Body of pancreas (tissue), 4 donors: ENCODE measurements around the gene CCN2.

ENCODE experiments used
- CTCF ChIP-seq, 7 experiments: fragments of 450-650 bp in 4 of 7; fragments of 200-600 bp in 3 of 7; sonication (generic) in 3 of 7; IDR thresholded peaks; one replicate each; pipeline ENCODE4 v1.5.1; 2016 to 2019; ENCODE audit warnings: antibody characterized with exemption in 7 of 7
- POLR2A ChIP-seq, 3 donors: fragments of 450-650 bp; IDR thresholded peaks; one replicate each; pipeline ENCODE4 v1.6.1; 2016; ENCODE audit warnings: antibody characterized with exemption in 3 of 3, mild to moderate bottlenecking in 2 of 3

GRCh38 chr6:131970076-131970859 lies 19.1 kb upstream of the CCN2 start:
- no peak for TF ChIP-seq CTCF (IDR thresholded peaks at IDR 0.05)
- TF ChIP-seq POLR2A (IDR thresholded peaks at IDR 0.05), result no peak
